HG03432 (cell line): Measurements from ENCODE around the gene GPR31.
"Not testable (repeated sequence)": the region's sequence is repeated elsewhere in the genome, so short reads cannot be mapped to it uniquely, and the experiment has no call there.

ENCODE experiments used
- ATAC-seq: cut with Tn5 transposase; IDR thresholded peaks from one replicate; pipeline ENCODE4 v1.9.1; 2021; ENCODE audit warnings: mild to moderate bottlenecking, moderate library complexity; ENCODE audit not compliant: unreplicated experiment

Gene GPR31, protein sequence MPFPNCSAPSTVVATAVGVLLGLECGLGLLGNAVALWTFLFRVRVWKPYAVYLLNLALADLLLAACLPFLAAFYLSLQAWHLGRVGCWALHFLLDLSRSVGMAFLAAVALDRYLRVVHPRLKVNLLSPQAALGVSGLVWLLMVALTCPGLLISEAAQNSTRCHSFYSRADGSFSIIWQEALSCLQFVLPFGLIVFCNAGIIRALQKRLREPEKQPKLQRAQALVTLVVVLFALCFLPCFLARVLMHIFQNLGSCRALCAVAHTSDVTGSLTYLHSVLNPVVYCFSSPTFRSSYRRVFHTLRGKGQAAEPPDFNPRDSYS

DNA sequence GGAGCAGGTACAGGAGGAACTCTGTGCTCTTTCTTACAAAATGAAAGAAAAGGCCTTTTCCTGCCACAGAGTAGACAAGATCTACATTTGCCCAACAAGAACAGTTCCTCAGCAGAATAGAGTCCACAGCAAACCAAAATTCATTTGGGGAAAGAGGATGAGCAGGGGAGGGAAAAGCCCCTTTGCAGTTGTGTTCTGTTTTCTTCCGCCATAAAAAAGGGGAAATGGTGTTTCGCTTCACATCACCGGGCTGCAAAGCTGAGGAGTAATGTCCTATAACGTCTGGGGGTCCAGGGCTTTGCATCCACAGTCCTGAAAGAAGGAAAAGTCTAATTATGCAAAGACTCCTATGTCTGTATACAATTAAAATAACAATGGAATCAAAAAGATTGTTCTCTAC is at the start of gene GPR31:
TSS of gene GPR31 (minus strand) at position 118 of the 400 bp plus-strand sequence. CDS start 149 bp downstream, outside the sequence.
- ATAC-seq, result no peak

DNA sequence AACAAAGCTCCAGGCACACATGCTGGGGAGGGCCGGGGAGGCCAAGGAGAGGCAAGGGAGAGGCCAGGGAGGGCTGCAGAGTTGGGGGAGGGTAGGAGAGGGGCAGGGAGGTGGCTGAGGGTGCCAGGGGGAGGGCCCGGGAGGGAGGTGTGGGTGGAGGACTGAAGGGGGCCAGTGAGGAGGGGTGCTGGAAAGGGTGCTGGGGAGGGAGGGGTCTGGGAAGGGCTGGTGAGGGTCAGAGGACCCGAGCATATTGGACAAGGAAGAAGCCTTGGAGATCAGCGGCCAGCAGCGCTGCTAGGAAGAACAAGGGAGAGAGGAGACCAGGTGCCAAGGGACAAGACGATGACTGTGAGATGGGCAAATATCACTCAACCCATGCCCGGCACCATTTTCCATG is 49.7 kb upstream of the GPR31 start:
- no peak for ATAC-seq

DNA sequence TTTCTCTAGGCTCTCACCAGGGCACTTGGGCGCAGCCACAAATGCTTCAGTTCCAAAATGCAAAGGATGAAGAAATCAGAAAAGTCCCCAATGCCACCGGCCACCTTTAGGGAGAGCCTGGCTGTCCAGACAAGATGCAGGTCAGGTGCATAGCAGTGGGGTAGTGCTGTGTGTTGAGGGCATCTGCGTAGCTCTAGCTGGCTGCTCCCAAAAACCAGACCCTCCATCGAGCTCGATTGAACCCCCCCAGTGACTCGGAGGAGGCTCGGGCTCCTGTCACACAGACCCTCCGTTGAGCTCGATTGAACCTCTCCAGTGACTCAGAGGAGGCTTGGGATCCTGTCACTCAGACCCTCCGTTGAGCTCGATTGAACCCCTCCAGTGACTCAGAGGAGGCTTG is 47.5 kb upstream of the GPR31 start:
- ATAC-seq, result not testable (repeated sequence)

DNA sequence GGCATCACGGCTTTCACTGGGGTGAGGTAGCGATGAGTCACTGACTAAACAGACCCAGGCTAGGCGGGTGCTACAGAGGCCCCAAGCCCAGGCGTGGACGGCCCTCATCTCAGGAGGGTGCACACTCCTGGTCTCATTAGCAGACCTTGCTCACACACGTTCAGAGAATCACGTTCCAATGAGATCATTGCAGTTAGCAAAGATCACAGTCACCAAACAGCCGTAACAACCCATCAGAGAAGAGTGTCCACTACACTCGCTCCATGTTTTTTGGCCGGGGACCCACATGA is 46.2 kb upstream of the GPR31 start:
- ATAC-seq, result not testable (repeated sequence)

DNA sequence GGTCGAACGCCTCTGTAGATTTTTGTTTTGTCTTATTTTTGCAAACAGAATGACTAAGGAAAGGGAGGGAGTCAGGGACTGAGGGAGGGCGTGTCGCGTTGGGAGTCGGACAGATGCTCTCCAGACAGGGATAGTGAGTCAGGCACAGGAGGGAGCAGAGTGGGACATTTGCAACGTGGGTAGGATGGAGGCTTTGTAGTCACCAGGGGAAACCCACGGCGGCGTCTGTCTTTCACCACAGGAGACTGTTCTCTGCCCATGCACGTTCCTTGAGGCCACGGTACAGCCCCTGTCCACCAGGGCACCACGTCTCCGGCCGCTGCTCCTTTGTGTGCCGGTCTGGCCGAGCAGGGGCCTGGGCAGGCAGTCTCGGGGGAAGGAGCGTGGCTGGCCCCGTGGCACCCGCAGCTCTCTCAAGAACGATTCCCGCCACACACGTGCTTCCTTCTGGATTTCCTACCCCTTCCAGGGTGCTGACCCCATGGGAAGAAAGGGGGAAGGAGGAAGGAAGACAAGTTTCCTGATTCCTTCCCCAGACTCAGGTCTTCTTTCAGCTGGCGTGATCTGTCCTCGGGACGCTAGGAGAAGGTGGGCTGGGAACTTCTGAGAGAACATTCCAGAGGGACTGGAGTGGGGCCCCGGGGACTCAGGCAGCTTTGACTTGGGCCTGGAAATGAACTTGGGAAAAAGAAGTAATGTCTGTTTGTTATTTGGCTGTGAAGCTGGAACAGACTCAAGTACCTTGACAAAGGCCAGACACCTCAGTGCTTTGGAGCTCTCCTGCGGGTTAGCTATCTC is 45.7 kb upstream of the GPR31 start:
- ATAC-seq, result not testable (repeated sequence)

DNA sequence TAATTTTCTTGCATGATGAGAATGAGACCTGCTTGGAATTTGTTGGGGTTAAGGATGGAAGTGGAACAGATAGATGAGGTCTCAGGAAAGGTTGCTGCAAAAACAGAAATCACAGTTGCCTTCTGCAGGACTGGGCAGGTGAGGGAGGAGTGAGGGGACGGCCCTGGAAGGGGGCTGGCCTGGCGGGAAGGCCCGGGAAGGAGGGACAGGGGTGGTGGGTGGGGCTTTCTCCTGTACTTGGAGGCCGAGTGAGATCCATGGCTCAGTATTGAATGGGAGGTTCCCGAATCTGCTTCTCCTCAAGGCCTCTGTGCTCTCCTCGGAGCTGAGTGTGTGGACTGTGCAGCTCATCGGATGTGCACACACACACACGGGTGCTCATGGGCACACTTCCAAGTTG is 44.8 kb upstream of the GPR31 start:
- not testable (repeated sequence) for ATAC-seq

DNA sequence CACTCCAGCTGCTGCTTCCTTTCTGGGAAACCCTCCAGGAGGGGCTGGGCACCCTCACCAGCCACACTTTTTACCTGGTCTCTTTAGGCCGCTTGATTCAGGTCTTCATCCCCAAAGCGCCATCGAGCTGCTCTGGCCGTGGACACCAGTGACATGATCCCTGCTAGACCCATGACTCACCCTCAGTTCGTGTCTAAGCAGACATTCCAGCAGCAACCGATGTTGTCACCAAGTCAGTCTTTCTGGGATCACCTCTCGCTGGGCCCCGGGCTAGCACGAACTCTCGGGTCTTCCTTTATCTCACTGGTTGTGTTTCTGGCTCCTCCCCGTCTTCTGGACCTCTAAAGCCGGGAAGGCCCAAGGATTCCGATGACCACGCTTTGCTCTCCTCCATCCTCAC is 43.0 kb upstream of the GPR31 start:
- no peak for ATAC-seq

DNA sequence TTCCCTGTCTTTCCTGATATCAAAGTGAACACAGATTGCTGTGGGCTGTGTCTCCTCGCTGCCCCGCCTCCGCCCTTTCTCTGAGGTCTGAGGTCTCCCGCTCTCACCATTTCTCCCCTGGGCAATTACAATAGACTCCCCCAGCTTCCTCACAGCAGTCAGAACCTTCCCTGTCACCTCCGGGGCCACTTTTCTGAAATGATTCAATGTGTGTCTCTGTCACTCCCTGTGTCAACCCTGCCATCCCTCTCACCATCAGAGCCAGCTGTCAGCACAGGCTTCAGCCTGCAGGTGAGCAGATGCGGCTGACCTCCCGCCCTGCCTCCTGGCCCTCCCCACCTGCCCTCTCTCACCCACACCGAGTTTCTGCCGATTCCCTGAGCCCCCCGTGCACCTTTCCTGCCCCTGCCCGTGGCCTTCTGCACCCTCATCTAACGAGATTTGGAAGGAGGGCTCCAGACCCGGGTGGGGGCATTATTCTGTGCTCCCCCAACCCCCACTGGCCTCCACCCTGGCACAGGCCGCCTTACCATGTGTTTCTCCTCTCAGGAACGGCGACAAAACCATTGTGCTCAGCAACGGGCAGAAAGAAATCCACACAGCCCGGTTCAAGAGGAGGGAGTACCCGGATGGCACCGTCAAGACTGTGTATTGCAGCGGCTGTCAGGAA is 38.3 kb upstream of the GPR31 start:
- not testable (repeated sequence) for ATAC-seq

DNA sequence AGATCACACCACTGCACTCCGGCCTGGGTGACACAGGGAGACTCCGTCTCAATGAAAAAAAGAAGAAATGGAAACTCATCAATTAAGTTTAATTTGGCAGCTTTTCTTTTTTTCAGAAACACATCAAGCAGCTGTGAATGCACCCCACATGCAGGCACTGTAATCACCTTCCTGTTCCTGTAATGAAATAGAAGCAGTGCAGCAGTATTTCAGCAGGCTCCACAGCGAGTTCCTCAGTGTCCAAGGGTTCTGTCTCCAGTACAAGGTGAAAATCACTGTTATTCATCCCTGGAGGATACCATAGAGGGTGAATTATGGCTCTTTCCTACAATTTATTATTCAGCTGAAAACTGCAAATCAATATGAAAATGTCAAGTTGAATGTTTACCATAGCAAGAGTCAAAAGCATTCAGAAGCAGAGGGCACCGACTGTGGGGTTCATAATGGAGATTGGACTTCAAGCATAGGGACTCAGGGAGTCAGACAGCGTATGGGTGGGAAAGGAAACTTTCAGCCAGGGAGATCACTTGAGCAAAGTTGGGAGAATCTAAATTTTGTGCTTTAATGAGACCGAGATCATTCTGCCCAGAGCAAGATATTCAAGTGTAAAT is 35.8 kb upstream of the GPR31 start:
- not testable (repeated sequence) for ATAC-seq

DNA sequence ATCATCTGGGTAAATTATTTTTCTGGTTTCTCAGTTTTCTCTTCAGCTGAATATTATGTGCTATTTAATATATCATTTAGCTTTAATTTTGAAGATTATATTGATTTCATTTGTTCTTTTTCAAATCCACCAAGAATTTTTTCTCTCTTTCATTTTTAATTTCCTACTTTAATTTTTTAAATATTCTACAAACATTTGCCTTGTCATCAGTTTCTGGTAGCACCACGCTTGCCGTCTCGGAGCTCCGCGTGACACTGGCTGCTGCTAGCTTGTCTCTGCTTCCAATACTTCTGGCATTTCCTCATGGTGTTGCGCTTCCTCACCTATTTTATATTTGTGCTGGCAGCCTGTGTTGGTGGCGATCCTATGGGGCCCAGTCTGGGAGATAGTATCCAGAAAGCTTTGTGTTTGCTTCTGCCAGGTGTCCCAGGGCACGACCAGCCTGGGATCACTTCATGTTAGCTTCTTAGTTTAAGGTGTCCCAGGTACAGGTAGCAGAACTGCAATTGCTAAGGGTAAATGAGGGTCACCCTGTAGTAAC is 33.3 kb upstream of the GPR31 start:
- not testable (repeated sequence) for ATAC-seq

DNA sequence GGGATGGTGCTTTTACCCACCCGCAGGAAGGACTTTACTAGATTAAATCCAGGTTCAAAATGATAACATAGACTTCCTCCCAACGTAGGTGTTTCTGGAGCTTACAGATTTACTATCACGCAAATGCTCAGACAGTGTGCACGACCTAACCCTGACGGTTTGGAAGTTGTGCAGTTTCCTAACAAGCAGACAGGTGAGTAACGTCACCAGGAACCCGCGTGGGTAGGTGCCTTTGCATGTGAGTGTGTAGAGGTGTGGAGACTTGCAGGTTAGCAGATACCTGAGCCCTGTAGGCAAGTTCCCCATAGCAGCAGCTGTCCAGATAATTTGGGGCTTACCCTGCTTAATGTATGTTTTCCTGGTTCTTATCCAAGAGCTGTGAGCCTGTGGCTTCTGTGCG is 29.5 kb upstream of the GPR31 start:
- not testable (repeated sequence) for ATAC-seq

DNA sequence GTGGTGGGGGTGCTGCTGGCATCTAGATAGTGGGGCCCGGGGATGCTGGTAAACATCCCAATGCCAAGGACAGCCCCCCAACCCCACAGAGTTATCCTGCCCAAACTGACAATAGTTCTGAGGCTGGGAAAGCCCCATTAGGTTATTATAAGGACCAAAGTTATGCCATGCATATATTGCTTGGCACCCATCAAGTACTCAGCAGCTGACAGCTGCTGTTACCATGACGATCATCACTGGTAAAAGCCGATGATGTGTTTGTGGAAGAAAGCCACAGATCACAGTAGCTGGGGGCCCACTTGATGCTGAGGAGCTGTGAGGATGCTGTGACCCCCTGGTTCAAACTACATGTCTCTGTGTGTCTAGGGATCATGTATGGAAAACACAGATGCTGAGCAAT is 27.3 kb upstream of the GPR31 start:
- ATAC-seq, result not testable (repeated sequence)

DNA sequence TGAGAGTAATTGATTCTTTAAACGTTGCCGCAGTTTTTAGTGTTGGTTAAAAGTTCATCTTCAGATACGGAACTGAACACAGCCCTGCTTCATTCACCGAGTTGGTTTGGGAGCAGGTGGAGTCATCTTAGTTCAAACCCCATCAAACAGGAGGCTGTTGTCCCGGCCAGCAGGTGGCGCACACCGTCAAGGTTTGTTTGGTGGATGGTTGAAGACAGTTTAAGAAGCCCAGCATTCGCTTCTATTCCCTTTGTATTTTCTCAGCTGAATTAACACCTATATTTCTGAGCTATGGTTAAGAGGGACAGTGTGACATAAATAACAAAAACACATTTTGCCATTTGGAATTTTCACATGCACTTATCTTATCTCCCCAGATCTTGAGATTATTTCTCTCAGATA is 25.1 kb upstream of the GPR31 start:
- peak; percentile 83 for ATAC-seq

DNA sequence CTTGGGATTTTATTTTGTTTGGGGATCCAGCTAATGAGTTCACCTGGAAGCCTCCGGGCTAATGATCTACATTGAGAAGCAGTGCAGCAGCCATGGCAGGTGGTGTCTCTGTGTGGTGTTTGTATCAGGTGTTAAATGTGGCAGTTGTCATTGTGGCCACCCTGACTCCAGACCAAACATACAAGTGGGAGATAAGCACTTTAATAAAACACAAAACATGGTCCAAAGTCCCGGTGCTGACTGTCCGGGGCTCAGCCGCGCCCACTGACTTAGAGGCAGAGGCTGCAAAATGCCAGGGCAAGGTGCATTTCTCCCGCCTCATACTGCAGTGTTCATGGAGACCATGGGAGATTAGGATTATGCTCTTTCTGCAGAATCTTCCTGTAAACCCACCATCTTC is 23.6 kb upstream of the GPR31 start:
- not testable (repeated sequence) for ATAC-seq

DNA sequence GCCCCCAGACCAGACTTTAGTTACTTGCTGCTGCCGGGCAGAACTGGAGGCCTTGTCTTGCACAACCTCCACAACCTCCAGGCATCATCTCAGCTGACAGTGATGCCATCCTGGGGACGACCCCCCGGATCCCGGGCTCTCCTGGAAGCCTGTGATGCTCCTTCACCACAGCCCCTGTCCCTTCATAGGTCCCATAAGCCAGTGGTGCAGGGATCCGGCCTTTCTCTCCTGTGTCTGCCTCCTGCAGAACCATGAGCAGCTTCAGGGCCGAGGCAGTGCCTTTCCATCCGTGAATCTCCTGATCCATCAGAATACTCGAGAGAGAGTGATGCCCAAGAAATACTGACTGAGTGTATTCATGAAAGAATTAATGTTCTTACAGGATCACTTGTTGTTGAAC is 22.3 kb upstream of the GPR31 start:
- not testable (repeated sequence) for ATAC-seq

DNA sequence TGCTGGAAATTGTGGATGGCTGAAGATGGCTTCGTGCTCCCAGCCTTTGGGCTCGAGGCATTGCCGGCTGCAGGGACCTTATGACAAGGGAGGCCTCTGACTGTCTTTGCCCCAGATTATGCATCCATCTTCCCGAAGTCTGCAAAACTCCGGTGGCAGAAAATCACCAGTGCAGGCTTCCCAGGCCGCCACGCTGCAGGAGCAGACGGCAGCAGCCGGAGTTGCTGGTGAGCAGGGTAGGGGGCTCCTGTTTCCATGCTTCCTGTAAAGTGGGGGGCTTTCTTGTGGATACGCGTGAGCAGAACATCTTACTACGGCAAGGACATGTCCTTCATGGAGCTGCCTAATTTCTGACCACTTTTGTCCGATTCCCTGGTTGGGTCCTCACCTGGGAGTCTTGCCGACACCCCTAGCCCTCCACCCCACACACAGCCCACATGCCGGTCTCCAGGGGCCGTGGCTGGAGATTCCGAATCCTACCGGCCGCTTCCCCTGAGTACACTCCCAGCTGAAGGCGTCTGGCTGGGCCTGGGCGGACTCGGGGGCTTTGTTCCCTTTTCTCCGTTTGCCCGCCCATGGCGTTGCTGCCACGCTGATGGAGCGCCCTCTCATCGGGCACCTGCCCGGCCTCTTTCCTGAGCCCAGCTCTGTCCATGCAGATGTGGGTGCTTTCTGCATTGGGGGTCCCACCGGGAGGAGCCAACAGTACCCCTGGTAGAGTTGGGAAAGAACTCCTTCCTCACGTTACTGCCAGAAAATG is 21.3 kb upstream of the GPR31 start:
- ATAC-seq, result not testable (repeated sequence)

DNA sequence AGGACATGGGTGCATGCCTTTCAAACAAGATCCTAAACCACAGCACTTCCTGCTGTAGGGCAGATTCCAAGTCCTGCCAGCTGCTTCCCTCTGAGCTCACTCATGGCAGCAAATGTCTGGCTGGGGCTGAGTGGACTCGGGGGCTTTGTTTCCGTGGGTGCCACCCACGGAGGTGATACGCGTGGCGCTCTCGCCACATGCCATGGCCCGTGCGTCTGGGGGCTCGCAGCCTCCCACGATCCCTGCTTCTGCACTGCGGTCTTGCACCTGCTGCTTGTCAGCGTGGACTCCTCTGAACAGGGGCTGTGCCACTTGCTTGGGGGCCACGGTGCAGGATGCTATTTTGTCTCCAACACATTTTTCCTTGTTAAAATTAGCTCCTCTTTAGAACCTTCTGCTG is 19.5 kb upstream of the GPR31 start:
- ATAC-seq, result not testable (repeated sequence)

DNA sequence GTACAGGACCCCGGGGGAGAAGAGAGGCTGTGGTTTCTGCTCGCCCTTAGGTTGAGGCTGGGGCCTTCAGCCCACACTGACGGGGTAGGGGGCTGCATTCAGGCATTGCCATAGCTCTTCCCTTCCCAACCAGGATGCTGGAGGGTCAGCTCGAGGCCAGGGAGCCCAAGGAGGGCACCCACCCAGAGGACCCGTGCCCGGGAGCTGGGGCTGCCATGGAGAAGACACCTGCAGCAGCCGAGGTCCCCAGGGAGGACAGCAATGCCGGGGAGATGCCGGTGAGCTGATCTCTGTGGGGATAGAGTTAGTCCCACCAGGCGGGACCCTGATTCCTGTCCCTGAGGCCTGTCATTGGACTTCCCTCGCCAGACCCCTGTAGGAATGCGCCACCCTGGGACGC is 14.2 kb upstream of the GPR31 start:
- not testable (repeated sequence) for ATAC-seq

DNA sequence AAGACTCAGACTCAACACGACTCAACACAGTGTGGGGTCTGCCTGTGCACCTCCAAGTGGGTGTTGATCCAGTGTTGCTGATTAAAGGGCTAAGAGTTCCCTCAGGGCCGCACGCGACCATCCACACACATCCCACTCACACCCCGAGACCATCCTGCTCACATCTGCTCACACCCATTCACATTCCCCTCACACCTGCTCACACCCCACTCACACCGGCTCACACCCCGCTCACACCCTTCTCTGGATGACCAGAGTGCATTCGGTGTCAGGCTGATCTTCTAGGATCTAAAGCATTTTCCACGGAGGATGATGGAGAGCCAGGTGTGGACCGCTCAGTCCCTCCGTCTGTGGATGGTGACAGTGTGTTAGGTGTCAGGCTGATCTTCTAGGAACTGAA is 13.5 kb upstream of the GPR31 start:
- not testable (repeated sequence) for ATAC-seq

DNA sequence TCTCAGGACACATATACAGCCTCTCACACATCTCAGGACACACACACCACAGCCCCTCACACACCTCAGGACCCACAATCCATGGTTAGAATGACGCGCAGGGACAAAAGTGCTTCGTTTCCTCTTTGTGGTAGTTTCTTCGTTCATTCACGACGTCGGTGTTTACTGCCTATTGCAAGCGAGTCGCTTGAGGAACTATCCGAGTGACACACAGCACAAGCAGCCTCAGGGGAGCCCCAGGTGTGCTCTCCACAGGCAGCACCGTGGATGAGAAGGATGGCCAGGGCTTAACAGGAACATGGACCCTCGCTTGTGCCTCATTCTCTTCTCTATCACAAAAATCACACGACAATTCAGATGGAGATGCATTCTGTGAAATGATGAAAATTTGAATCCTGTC is 12.1 kb upstream of the GPR31 start:
- not testable (repeated sequence) for ATAC-seq
